Cardiac muscle cell (in vitro differentiated cells and primary cell): ENCODE measurements around the gene RARB. TPM values are rescaled to one million over a fixed set of nuclear protein-coding genes. Genes with fewer than 3 reads are reported as not detected.

ENCODE experiments used
- DNase-seq, 2 donors: peaks; one replicate each; pipeline versions ENCODE4 v3.0.0 to v3.0.0-alpha.2; 2010 to 2017; ENCODE audit warnings: low read depth in 1 of 2, low spot score in 1 of 2
- H3K27ac ChIP-seq: fragments of 200-600 bp; sonication (generic); 2 replicates; pipeline ENCODE4 v1.5.1; 2016
- H3K27me3 ChIP-seq: fragments of 200-600 bp; sonication (generic); 2 replicates; pipeline ENCODE4 v1.6.0; 2016; ENCODE audit warnings: control low read depth
- H3K36me3 ChIP-seq: fragments of 200-600 bp; sonication (generic); 2 replicates; pipeline ENCODE4 v1.5.1; 2016; ENCODE audit warnings: control low read depth
- H3K4me1 ChIP-seq: fragments of 200-600 bp; sonication (generic); 2 replicates; pipeline ENCODE4 v1.8.1; 2017; ENCODE audit warnings: low read depth, mild to moderate bottlenecking, mixed run types
- H3K4me3 ChIP-seq: fragments of 200-600 bp; sonication (generic); 2 replicates; pipeline ENCODE4 v1.5.1; 2016; ENCODE audit warnings: mild to moderate bottlenecking
- H3K9me3 ChIP-seq: fragments of 200-600 bp; sonication (generic); 2 replicates; pipeline ENCODE4 v1.5.1; 2017; ENCODE audit warnings: low read depth, mild to moderate bottlenecking, control low read depth
- polyA plus RNA-seq: library from polyadenylated mRNA; unstranded; fragments of >200 nt; fragmentation: Nextera tagmentation; extraction: Ambion mirVana; gene quantifications from 2 replicates; pipeline ENCODE4 v1.2.1, GENCODE V29; 2016
- total RNA-seq: library from RNA; depleted of rRNA; stranded (reverse); fragments of >200 nt; gene quantifications from 2 replicates; pipeline ENCODE4 v1.2.3, GENCODE V29; 2016
- TF ChIP-seq, protein P1 (sequence below): IDR thresholded peaks from 2 replicates; pipeline ENCODE4 v1.5.1; 2012; ENCODE audit warnings: low read depth, mild to moderate bottlenecking, low read length

RARB gene
- total and polyA plus RNA-seq, 2 experiments from 2014 or later = 22.4 to 27.2 TPM

DNA sequence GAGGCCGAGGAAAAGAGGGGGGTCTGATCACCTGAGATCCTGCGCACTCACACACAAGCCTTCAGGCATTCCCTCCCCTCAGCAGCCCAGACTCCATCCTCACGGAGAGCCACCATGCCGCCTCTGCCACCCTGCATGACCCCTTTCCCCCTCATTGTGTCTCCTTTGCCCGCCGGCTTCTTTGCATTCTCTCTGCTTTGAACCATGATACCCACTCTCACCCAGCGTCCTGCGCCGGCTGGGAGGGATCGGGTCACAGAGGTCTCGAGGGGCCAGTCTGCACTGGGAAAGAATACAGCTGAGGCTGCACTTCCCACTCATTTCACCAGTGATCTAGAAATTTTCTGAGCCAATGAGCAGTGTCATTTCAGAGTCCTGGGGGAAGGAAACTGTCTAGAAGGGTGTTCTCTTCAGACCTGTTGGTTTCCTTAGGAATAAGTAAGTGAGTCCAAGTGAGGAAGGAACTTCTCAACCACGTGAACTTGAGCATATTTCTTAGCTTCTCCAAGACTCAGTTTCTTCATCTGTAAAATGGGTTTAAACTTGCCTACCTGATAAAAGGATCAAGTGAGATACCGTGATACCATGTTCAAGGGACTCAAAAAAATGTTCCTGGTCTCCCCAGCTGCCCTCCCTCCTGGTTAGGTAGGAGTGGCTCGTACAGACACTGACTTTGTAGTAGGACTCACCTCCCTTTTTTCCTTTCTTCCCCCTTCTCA, 139.9 kb downstream of the RARB start:
- TF ChIP-seq, protein P1, sequence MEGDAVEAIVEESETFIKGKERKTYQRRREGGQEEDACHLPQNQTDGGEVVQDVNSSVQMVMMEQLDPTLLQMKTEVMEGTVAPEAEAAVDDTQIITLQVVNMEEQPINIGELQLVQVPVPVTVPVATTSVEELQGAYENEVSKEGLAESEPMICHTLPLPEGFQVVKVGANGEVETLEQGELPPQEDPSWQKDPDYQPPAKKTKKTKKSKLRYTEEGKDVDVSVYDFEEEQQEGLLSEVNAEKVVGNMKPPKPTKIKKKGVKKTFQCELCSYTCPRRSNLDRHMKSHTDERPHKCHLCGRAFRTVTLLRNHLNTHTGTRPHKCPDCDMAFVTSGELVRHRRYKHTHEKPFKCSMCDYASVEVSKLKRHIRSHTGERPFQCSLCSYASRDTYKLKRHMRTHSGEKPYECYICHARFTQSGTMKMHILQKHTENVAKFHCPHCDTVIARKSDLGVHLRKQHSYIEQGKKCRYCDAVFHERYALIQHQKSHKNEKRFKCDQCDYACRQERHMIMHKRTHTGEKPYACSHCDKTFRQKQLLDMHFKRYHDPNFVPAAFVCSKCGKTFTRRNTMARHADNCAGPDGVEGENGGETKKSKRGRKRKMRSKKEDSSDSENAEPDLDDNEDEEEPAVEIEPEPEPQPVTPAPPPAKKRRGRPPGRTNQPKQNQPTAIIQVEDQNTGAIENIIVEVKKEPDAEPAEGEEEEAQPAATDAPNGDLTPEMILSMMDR = no peak
- DNase-seq = no peak
- Histone ChIP-seq H3K27me3 (no peaks in the 10 kb centered on the region), H3K9me3 (no peaks in the 10 kb centered on the region), H3K36me3 (peaks cover 9% of the 10 kb centered on the region), H3K27ac (no peak overlapping the region), H3K4me1 (peaks cover 14% of the 10 kb centered on the region), H3K4me3 (no peak overlapping the region)

GRCh38 chr3:25568525-25569078, 140.5 kb downstream of the RARB start:
- TF ChIP-seq, protein P1 = no peak
- Histone ChIP-seq H3K36me3 (peaks cover 9% of the 10 kb centered on the region), H3K4me3 (no peak overlapping the region), H3K27me3 (no peaks in the 10 kb centered on the region), H3K9me3 (no peaks in the 10 kb centered on the region), H3K4me1 (peaks cover 16% of the 10 kb centered on the region), H3K27ac (peak overlapping the region; percentile 61)
- DNase-seq = no peak

DNA sequence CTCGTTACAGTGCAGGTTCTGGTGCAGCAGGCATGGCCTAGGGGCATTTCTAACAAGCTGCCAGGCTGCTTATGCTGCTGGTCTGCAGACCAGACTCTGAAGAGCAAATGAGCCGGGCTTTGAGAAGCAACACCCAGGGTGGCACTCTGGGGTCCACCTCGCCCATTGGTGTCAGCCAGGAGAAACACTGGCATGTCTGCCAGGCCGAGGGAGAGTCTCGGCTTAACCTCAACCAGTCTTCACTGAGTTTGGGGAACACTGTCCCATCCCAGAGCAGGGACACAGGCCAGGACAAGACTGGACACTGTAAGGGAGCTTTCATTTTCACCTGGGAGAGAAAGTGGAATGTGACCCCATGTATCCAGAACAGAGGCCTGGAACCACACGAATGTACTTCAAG, 143.2 kb downstream of the RARB start:
- no peak overlapping the region for H3K4me3 ChIP-seq
- H3K9me3 ChIP-seq = no peaks in the 10 kb centered on the region
- peaks cover 22% of the 10 kb centered on the region for H3K4me1 ChIP-seq
- H3K27me3 ChIP-seq = no peaks in the 10 kb centered on the region
- H3K27ac ChIP-seq = no peak overlapping the region
- peaks cover 9% of the 10 kb centered on the region for H3K36me3 ChIP-seq
- TF ChIP-seq, protein P1 = no peak
- no peak for DNase-seq

DNA sequence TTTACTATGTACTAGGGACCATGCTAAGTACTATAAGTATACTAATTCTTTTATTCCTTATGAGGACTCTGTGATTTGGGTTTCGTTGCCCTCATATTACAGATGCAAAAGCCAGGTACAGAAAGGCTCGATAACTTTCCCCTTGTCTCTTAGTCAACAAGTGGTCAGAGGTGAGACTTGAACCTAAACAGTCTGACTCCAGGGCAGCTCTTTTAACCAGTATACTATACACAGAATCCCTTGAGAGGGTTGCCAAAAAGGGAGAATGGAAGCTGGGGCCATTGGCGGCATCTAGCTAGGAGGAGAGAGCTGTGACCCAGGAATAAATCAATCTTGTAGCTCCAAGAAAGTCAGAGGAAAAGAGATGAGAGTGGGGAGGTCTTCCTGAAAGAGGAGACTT, 144.3 kb downstream of the RARB start:
- TF ChIP-seq, protein P1 = no peak
- Histone ChIP-seq H3K27me3 (no peaks in the 10 kb centered on the region), H3K4me3 (no peak overlapping the region), H3K9me3 (no peaks in the 10 kb centered on the region), H3K4me1 (peaks cover 22% of the 10 kb centered on the region), H3K27ac (peak overlapping the region; percentile 85), H3K36me3 (peaks cover 10% of the 10 kb centered on the region)
- DNase-seq = no peak

DNA sequence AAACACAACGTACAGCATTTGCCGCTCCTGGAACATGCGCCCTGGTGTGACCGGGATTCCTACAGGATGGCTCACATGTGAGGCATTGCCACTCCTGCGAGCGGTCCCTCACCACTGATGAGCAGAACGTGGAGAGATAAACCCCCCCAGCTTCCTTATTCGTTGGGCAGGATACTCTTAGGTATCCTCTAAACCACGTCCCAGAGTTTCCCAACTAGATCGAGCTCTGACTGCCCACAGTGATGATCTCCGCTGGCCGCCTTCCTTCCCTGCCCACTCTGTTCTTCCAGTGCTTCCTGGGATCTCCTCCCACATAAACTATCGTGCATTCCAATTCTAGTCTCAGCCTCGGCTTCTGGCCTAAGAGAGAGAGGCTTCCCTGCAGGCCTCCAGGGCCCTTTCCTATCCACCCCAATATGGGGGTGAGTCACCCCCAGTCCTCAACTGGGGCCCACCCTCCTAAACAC, 144.9 kb downstream of the RARB start:
- no peaks in the 10 kb centered on the region for H3K27me3 ChIP-seq
- no peak overlapping the region for H3K4me3 ChIP-seq
- peaks cover 9% of the 10 kb centered on the region for H3K36me3 ChIP-seq
- peak overlapping the region; percentile 85 for H3K27ac ChIP-seq
- TF ChIP-seq, protein P1 = no peak
- H3K9me3 ChIP-seq = no peaks in the 10 kb centered on the region
- peaks cover 22% of the 10 kb centered on the region for H3K4me1 ChIP-seq
- peak in 1 of 2 donors; percentile 78 for DNase-seq
